HEK293 (cell line): Measurements from ENCODE around the gene PSAPL1.

ENCODE experiments used
- CTCF ChIP-seq: fragments of 450-650 bp; formaldehyde crosslinking; IDR thresholded peaks from 2 replicates; pipeline ENCODE4 v1.5.1; 2016; ENCODE audit warnings: missing biosample characterization, missing genetic modification characterization
- GLIS2 ChIP-seq: fragments of 450-650 bp; formaldehyde crosslinking; IDR thresholded peaks from 2 replicates; pipeline ENCODE4 v1.5.1; 2016; ENCODE audit warnings: missing biosample characterization, missing genetic modification characterization
- ZBTB26 ChIP-seq: fragments of 450-650 bp; formaldehyde crosslinking; optimal IDR thresholded peaks from 2 replicates; pipeline ENCODE3; 2016; ENCODE audit warnings: missing biosample characterization, mild to moderate bottlenecking, missing genetic modification characterization
- ZBTB8A ChIP-seq: fragments of 450-650 bp; formaldehyde crosslinking; IDR thresholded peaks from 2 replicates; pipeline ENCODE4 v1.5.1; 2016; ENCODE audit warnings: missing biosample characterization, missing genetic modification characterization
- ZIC2 ChIP-seq: fragments of 450-650 bp; formaldehyde crosslinking; IDR thresholded peaks from 2 replicates; pipeline ENCODE4 v1.5.1; 2016; ENCODE audit warnings: missing biosample characterization, missing genetic modification characterization
- ZNF274 ChIP-seq, 2 experiments: fragments of 200-500 bp in 1 of 2; fragments of 450-650 bp in 1 of 2; sonication (Bioruptor generic) in 1 of 2; formaldehyde crosslinking in 1 of 2; IDR thresholded peaks; 2 replicates each; pipeline versions ENCODE4 v1.5.1 to v1.6.1; 2014 to 2016; ENCODE audit warnings: borderline replicate concordance in 1 of 2, inconsistent platforms in 1 of 2, low read length in 1 of 2, missing biosample characterization in 1 of 2, missing genetic modification characterization in 1 of 2
- ZNF580 ChIP-seq: fragments of 450-650 bp; formaldehyde crosslinking; IDR thresholded peaks from 2 replicates; pipeline ENCODE4 v1.5.1; 2016; ENCODE audit warnings: missing biosample characterization, missing genetic modification characterization
- ZNF670 ChIP-seq: fragments of 450-650 bp; formaldehyde crosslinking; IDR thresholded peaks from 2 replicates; pipeline ENCODE4 v1.5.1; 2016; ENCODE audit warnings: missing biosample characterization, missing genetic modification characterization, low read depth
- ZNF704 ChIP-seq: fragments of 450-650 bp; formaldehyde crosslinking; IDR thresholded peaks from 2 replicates; pipeline ENCODE4 v1.5.1; 2016; ENCODE audit warnings: missing biosample characterization, missing genetic modification characterization
- ZNF776 ChIP-seq: fragments of 450-650 bp; formaldehyde crosslinking; IDR thresholded peaks from 2 replicates; pipeline ENCODE4 v1.5.0; 2017; ENCODE audit warnings: missing biosample characterization, missing genetic modification characterization, borderline replicate concordance

- no peak for TF ChIP-seq CTCF
- TF ChIP-seq ZNF580 (tag by site-specific recombination), result no peak
- TF ChIP-seq ZIC2 (tag by site-specific recombination), result peak; percentile 51; the same call in 1 of the 2 replicates
- no peak for TF ChIP-seq GLIS2
- no peak for TF ChIP-seq ZNF670 (tag by site-specific recombination)
- no peak for TF ChIP-seq ZNF274 (IDR thresholded peaks at IDR 0.05; ENCODE audit: low read length)
- no peak for TF ChIP-seq ZNF274 (tag by site-specific recombination; IDR thresholded peaks at IDR 0.05; ENCODE audit: borderline replicate concordance)
- no peak for TF ChIP-seq ZNF776 (tag by site-specific recombination)
- no peak for TF ChIP-seq ZBTB8A (tag by site-specific recombination)
- no peak for TF ChIP-seq ZBTB26 (tag by site-specific recombination)
- TF ChIP-seq ZNF704, result no peak
These were observed 10.1 kb downstream of the PSAPL1 start for GRCh38 chr4:7424553-7425111.
